ENCODE data around the gene LRRD1.
"Not testable (repeated sequence)": the region's sequence is repeated elsewhere in the genome, so short reads cannot be mapped to it uniquely, and the experiment has no call there.

Gene LRRD1

DNA sequence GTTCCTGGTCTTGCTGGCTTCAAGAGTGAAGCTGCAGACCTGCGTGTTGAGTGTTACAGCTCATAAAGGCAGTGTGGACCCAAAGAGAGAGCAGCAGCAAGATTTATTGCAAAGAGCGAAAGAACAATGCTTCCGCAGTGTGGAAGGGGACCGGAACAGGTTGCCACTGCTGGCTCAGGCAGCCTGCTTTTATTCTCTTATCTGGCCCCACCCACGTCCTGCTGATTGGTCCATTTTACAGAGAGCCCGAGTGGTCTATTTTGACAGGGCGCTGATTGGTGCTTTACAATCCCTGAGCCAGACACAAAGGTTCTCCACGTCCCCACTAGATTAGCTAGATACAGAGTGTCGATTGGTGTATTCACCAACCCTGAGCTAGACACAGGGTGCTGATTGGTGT, 36.2 kb downstream of the LRRD1 start:
- DNase-seq (ENCODE audit: insufficient read length, low spot score); FAIRE-seq: not testable (repeated sequence)

DNA sequence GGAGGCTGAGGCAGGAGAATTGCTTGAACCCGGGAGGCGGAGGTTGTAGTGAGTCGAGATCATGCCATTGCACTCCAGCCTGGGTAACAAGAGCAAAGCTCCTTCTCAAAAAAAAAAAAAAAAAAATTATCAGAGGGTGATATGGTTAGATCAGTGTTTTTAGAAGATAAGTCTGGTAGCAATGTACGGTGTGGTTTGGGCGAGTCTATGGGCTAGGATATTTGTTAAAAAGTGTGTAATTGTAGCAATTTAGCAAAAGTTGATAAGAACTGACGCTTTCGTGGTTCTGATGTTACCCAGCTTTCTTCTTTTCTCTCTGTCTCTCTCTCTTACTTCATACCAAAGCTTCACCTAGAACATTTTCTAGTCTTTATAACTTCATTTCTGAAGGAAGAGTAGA, 37.8 kb downstream of the LRRD1 start:
- FAIRE-seq (no peak), DNase-seq (ENCODE audit: insufficient read length, low spot score) (no peak)

DNA sequence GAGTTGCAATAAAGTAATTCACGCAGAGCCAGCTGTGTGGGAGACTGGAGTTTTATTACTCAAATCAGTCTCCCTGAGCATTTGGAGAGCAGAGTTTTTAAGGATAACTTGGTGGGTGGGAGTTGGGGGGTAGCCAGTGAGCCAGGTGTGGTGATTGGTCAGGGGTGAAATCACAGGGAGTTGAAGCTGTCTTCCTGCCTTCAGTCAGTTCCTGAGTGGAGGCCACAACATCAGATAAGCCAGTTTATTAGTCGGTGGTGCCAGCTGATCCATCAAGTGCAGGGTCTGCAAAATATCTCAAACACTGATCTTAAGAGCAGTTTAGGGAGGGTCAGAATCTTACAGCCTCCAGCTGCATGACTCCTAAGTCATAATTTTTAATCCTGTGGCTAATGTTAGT, 41.4 kb downstream of the LRRD1 start:
- DNase-seq (ENCODE audit: insufficient read length, low spot score) (no peak), FAIRE-seq (no peak)

DNA sequence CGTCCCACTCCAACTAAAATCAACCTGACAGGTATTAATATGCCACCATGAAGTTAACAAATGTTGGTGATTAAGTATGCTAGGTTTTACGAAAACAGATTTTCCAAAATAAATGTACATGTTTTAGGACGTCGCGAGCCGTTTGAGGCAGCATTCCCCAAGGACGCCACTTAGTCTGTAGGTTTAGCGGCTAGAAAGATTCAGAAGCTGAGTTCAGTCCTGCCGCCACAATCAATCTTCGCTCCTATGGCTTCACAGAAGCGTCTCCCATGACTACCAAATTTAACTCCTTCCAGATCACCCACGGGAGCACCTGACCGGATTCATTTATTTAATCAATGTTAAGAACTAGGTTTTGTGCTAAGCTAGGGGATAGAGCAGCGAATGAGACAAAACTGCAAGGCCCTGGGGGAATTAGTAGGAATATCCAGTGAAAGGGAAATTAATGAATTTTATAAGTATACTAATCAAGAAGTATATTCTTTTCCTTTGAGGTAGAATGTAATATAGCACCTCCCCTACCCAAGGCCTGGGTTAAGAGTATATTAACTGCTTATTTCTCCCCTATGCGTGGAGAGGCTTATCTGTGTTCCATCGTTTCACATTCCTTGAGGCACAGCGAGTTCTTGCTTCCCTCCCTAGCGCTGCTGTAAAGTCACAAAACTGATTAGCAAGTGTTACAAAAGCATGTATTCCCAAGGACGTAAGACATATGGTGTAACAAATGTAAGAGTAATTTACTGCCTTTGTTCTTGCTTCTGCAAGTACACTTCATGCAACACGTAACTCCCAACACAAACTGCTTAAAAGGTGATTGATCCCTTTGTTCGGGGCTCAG, 43.7 kb downstream of the LRRD1 start:
- DNase-seq (ENCODE audit: insufficient read length, low spot score), result no peak
- no peak for FAIRE-seq

DNA sequence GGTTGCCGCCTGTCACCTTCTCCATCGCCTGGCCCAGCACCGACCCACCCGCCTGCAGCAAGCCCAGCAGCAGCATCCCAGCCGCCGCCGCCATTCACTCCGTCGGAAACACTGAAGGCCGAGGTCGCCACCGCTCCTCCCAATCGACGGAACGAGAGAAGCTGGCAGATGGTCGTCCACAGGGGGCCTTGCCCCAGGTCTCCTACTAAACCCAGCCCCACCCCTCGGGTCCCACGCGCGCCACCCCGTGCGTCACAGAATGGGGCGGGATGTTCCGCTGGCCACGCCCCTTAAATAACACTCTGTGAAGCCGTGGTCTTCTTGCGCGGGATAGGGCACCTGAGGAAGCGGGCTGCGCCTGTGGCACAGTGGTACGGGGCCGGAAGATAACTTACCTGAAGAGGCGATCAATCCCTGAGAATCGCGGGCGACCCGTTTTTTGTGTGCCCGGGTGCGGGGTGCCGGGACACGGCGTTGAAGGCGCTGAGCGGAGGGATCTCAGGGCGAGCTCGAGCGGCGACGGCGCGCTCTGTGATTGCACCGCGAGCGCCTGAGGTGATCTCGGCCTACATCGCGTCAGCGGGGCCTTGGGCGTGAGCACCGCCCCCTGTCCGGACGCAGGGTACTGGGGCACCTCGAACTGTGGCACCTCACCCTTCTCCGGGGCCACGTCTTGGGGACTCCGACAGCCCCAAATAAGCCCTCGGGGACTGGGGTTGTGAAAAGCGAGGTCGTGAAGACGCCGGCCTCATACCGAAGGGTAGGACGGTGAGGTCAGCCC, 44.5 kb downstream of the LRRD1 start, which contains the start of gene CYP51A1:
CYP51A1 (minus strand) TSS at position 207 of the 781 bp plus-strand sequence; CDS start at position 94, 113 bp downstream.
- peak; percentile 80 for FAIRE-seq
- peak; percentile 82 for DNase-seq (ENCODE audit: insufficient read length, low spot score)

DNA sequence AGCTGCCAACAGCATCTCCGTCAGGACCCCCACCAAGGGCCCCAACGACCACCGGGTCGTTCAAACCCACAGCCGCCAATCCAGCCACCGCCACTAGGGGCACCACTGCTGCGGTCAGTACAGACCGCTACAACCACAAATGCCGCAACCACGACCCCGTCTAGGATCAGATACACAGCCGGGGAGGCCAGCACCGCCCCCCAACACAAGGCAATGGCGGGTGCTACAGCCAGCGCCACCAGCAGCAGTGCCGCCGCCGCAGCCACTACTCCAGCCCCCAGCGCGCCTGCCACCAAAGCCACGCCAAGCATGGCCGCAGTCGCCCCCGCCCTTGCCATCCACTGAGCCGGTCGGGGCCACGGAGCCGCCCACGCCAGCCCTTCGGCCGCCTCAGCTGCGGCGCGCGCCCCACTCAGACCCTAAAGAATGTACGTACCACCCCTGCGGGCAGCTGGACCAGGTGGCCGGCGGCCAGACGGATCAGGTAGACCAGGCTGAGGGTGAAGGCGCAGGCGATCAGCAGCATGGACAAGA, 45.1 kb downstream of the LRRD1 start:
- DNase-seq (ENCODE audit: insufficient read length, low spot score), result peak; percentile 18
- no peak for FAIRE-seq

DNA sequence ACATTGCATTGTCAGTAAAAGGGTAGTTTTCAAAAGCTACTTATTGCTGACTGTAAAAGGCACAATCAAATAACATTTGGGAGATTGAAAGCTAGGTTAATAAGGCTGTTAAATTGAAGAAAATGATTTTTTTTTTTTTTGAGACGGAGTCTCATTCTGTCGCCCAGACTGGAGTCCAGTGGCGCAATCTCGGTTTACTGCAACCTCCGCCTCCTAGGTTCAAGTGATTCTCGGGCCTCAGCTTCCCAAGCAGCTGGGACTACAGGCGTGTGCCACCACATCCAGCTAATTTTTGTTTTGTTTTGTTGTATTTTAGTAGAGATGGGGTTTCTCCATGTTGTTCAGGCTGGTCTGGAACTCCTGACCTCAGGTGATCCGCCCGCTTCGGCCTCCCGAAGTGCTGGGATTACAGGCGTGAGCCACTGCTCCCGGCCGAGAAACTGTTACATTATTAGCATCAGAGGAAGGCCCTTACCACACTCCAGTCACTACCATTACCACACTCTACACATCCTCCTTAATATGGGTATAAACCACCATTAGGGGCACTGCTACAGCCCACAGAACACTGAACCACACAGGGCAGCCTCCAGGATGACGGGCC, 45.7 kb downstream of the LRRD1 start:
- DNase-seq (ENCODE audit: insufficient read length, low spot score) (peak; percentile 6), FAIRE-seq (no peak)

DNA sequence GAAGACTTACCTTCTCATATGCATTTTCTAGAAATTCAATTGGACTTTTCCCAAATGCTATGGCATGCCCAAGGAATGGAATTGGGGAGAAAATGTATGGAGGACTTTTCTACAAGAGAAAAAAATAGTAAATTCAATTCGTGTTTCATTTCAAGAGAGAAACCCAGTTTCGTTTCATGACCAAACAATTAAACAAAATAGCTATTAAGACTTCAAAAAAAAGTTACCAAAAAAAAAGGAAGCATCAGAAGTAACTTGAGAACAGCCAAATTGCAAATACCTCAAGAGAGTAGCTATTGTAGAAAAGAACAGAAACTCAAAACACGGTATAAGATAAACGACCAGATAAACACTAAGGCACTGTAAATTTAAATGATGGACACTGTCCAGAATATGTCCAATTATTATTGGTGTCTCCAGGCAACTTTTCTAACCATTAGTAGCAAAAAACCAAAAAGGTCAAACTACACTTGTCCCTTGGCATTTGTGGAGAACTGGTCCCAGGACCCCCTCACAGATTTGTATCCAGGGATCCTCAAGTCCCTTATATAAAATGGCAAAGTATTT, 47.1 kb downstream of the LRRD1 start:
- FAIRE-seq, result no peak
- DNase-seq (ENCODE audit: insufficient read length, low spot score), result no peak

DNA sequence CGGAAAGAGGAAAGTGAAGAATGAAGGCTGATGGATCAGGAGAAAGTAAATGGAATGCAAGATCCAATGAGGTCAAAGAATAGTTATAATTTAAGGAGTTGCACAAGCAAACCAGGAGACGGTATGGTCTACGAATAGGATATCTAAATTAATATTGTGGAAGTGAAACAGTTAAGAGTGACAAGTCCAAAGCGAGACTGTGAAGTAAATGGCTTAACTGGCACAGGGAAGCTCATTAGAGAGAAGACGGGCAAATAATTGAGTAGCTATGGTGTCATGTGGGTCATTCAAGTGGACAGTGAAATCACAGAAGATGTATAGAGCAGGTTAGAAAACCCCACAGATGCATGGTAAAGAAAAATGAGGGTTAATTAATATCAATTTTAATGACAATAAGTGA, 47.8 kb downstream of the LRRD1 start:
- FAIRE-seq (peak; percentile 11), DNase-seq (ENCODE audit: insufficient read length, low spot score) (no peak)

DNA sequence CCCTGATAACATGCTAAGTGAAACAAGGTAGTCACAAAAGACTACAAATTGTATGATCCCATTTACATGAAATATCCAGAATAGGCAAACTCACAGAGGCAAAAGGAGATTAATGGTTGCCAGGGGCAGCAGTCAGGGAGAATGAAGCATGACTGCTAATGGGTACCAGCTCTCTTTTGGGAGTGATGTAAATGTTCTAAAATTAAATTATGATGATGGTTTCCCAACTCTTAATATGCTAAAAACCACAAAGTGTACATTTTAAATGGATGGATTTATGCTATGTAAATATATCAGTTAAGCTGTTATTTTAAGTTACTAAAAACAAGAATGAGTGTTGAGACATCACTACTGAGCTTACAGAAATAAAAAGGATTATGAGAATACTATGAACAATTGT, 57.3 kb downstream of the LRRD1 start:
- DNase-seq (ENCODE audit: insufficient read length, low spot score) (no peak), FAIRE-seq (no peak)

DNA sequence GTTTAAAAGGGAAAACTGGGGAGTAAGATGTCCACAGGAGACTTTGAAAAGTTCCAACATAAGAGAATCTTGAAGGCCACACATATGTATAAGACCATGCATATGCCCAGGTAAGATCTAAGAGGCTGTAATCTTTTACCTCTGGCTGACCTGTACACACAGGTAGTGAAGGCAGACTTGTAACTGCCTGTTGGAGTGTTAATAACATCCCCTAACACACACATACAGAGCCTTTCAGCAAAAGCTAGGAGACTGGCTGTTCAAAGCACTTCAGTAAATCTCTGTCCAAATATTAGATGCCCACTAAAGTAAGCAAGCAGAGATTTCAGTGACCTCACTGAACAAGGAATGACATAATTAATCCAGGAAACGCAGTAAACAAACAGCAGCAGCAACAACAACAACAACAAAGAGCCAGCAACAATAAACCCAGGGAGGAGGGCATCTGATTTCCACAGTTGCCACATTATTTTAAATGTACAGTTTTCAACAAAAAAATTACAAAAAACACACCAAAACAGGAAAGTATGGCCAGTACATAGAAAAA, 59.7 kb downstream of the LRRD1 start:
- DNase-seq (ENCODE audit: insufficient read length, low spot score) (no peak), FAIRE-seq (no peak)

DNA sequence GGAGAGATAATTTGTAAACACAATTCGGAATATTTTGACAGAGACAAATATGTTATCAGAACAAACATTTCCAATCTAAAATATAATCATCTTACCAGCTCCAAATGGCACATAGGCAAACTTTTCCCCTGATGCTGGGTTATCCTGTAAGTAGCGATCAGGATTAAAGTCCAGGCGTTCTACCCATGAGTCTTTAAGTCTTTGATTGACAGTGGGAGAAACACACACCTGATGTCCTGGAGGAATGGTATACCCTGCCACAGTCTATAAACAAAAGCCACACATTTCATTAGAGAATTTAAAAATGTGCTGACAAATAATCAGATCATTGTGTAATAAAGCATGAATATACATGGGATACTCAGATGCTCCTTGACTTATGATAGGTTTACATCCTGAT, 62.0 kb downstream of the LRRD1 start:
- FAIRE-seq (no peak), DNase-seq (ENCODE audit: insufficient read length, low spot score) (no peak)

DNA sequence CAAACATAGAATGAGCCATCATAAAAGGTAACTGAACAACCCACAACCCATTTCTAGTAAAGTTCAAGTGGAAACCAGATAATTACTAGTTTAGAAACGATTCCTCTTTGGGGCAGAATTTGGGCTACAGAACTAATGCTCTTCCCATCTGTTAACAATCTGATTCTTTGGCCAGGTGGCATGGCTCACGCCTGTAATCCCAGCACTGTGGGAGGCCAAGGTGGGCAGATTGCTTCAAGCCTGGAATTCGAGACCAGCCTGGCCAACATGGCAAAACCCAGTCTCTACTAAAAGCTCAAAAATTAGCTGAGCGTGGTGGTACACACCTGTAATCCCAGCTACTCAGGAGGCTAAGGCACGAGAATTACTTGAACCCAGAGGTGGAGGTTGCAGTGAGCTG, 63.1 kb downstream of the LRRD1 start:
- DNase-seq (ENCODE audit: insufficient read length, low spot score), result no peak
- no peak for FAIRE-seq

DNA sequence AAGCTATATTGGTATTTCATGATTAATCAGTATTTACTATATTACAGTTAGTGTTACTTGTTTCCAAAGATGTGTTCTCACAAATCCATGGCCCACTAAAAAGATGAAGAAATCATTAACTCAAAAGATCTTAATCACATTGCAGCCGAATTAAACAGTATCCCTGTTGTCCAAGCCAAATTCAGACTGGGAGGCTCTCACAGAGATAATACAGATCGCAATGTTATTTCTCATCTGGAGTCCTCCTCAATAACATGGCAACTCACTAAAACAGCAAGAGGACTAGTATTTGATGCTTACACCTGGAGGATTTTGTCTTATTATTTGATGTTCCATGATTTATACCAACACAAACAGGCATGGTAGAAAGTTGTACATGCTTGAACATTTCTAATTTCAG, 68.1 kb downstream of the LRRD1 start:
- FAIRE-seq, result no peak
- DNase-seq (ENCODE audit: insufficient read length, low spot score), result no peak

DNA sequence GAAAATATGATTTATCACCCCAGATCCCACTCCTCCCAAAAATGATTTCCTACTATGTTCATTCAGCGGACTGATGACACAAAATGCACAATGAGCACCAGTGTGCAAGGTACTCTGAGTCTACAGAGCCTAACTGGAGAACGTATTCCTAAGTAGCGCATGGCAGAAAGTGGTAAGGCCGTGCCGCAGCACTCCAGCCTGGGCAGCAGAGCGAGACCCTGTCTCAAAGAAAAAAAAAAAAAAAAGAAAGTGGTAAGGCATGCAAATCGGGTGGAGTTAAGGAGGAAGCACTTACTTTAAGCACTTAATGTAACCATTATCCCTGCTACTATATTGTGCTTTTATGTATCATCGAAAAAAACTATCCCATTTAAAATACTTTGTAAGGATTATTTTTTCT, 70.1 kb downstream of the LRRD1 start:
- FAIRE-seq (no peak), DNase-seq (ENCODE audit: insufficient read length, low spot score) (no peak)

DNA sequence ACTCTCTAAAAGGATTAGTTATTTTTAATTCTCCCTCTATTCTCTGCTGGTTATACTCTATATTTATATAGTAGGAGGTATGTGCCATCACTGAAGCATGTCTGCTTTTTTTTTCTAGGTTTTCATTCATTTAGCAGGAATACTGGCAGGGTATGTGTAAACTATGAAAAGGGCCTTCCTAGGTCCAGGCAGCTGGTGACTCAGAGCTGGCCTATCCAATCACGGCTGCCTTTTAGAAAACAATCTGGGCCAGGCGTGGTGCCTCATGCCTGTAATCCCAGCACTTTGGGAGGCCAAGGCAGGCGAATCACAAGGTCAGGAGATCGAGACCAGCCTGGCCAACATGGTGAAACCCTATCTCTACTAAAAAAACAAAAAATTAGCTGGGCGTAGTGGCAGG, 76.1 kb downstream of the LRRD1 start:
- not testable (repeated sequence) for DNase-seq (ENCODE audit: insufficient read length, low spot score); FAIRE-seq

DNA sequence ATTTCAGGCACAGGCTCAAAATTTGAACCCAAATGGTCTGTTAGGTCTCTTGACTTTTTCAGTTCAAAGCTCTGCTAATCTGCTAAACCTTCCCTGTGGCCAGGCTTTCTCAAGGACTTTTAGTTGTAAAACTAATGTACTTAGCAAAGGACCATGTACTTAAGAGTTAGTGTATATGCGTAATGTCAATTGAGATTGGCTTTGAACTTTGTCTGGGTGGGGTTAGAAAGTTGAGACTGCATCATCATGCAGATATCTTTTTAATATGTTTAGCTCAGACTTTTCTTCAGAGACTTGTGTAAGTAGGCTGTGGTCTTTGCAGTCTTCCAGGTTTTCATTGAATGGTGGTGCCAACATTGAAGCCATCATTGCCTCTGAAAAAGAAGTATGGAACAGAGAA, 78.4 kb downstream of the LRRD1 start:
- DNase-seq (ENCODE audit: insufficient read length, low spot score), result no peak
- no peak for FAIRE-seq

DNA sequence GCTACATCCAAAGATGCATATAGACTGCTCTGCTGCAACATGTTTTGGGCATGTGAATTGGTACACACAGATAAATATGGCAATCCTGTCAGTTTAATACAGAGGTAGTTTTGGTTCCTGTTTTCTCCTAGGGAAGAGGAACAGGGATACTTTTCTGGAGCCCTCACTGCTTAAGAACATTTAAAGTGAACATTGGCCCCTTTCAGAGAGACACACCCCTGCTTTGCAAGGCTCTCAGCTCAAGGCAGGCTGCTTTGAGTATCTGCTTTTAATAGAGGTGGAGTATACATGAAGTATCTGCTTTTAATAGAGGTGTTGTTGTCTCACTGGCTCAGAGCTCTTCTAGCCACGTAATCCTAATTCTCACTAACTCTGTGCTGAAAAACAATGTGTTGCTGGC, 83.6 kb downstream of the LRRD1 start:
- FAIRE-seq, result no peak
- no peak for DNase-seq (ENCODE audit: insufficient read length, low spot score)

All from GM19239 (cell line).